T-helper 22 cell (primary cell): ENCODE results near the gene BEST2.
A peak's percentile ranks its signal among the peaks of the same experiment; 100 is the strongest.

Source experiments
- DNase-seq: peaks from one replicate; pipeline ENCODE4 v3.0.0-alpha.2; 2020; ENCODE audit warnings: low read depth

The BEST2 gene

GRCh38 chr19:12769689-12770088 lies 18.1 kb downstream of the BEST2 start:
- peak; percentile 56 for DNase-seq

DNA sequence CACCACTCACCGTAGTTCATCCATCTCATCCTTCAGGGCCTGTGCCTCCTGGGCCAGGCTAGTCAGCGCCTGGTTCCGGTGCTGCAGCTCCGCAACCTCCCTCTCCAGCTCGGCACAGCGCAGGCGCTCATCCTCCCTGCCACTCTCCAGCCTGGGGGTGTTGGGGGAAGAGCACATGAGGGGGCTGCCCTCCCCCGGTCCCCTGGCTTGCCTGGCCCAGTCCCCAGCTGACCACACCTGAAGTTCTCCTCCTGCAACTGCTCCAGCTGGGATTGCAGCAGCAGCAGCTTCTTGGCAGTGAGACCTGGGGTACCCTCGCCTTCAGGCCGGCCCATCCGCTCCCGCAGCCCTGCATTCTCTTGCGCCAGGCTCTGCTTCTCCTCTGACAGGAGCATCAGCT lies 19.3 kb downstream of the BEST2 start:
- DNase-seq, result no peak

DNA sequence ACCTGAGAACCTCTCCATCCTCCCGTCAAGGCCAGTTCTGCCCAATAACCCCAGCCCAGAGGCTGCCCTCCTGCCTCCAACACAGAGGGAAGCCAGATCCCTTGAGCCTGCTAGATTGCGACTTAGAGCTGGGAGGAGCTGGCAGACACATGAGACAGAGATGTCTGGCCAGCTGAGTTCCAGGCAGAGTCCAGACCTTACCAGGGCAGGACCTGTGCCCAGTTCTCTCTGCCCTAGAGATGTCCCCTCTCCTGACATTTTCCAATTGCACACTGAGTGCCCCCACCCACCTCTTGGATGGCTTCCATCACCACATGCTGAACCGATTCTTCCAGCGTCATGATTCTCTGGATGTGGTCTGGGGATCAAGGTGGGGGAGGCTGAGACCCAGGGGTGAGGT lies 20.7 kb downstream of the BEST2 start:
- no peak for DNase-seq

- no peak for DNase-seq
These were observed 22.0 kb downstream of the BEST2 start for GRCh38 chr19:12773571-12773970.

DNA sequence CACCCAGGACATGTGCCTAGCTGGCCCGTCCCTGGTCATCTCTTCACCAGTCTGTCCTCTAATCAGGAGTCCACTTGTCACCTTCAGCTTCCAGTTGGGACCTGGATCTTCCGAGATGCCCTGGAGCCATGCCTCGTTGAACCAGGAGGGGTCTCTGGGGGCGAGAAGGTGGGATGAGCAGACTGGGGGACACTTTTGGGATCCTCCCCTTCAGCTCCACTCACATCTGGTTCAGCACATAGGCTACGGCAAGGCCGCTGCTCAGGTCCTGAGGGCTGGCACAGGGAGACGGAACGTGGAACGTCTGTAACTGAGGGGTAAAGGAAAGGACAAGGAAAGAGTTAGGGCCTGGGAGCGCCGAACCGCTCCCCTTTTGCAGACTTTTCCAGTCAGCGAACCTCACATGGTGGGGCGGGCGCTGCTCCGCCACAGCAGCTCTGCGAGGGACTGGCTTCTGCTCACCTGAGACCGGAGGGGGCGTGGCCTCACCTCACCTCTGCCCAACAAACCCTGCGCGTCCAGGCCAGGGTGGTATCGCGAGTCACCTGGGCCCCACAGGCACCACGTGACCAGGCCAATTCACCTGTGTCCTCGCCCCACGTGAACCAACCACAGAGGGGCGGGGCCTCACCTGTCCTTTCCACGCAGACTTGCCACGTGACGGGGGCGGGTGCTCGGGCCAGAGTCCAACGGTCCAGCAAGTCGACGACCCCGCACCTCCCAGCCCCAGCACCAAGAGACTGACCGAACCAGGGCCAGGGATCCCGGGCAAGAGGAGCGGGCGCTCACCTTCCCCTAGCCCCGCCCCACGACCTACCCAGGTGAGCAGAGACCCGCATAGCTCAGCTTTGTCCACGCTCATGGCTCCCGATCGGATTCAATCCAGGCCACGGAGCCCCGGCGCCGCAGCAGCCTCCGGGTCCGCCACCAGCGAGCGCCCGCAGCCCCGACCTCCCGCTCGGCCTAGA lies 23.3 kb downstream of the BEST2 start, which contains the start of gene HOOK2:
Gene HOOK2, minus strand, starts transcription at position 965 of the 968 bp plus-strand sequence. Its CDS starts 103 bp downstream, at position 862.
- DNase-seq, result peak; percentile 40

GRCh38 chr19:12777217-12778016 lies 25.8 kb downstream of the BEST2 start:
- peak; percentile 56 for DNase-seq

- DNase-seq, result peak; percentile 47
These were observed 26.7 kb downstream of the BEST2 start for GRCh38 chr19:12778017-12778904.

- DNase-seq, result no peak
These were observed 27.2 kb downstream of the BEST2 start for GRCh38 chr19:12778905-12779161.

- DNase-seq, result no peak
These were observed 27.8 kb downstream of the BEST2 start for GRCh38 chr19:12779162-12779993.

GRCh38 chr19:12782174-12782423 lies 30.5 kb downstream of the BEST2 start:
- no peak for DNase-seq

- peak; percentile 95 for DNase-seq
These were observed 31.1 kb downstream of the BEST2 start for GRCh38 chr19:12782424-12783290.

DNA sequence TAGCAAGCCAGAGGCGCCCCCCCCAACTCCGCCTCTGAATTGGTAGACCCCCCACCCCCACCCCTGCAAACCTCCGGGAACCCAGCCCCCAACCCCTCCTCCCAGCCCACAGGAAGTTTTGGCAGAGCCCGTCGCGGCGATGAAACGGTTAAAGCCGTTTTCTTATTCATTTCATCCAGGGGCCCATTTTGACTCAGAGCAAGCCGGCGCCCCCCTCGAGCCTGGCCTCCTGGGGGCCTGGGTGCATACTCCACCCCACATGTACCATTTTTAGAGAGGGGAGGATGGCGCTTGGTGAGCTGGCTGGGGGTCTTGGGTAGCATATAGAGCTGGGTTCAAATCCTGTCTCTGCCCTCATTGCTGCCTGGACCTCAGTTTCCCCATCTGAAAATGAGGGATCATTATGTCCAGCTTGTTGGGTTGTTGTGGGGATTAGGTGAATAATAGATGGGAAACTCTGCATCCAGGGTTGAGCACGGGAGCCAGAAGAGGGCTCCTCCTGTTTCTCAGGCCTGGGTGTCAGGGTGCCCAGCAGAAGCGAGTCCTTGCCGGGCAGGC lies 31.8 kb downstream of the BEST2 start:
- DNase-seq, result no peak

DNA sequence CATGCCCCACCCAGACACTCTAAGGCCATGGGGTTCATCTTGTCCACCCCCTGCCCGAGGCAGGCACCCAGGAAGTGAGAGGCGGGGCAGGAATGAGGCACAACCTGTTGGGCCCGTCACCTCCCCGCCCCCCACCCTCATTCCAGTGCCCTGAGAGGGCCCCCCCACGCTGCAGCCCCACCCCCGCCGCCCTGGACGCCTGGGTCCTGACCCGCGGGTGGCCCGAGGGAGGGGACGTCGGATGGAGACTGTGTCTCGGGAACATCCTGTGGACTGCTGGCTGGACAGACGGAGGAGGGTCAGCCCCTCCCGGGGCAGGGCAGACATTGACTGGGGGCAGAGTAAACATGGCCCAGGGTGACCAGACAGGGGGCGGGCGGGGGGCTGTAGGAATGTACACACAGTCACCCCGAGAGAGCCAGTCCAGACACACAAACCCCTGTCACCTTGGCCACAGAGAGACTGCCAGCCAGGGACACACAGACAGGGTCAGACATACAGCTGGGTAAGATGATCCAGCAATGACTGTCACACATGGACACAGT lies 32.3 kb downstream of the BEST2 start:
- no peak for DNase-seq

DNA sequence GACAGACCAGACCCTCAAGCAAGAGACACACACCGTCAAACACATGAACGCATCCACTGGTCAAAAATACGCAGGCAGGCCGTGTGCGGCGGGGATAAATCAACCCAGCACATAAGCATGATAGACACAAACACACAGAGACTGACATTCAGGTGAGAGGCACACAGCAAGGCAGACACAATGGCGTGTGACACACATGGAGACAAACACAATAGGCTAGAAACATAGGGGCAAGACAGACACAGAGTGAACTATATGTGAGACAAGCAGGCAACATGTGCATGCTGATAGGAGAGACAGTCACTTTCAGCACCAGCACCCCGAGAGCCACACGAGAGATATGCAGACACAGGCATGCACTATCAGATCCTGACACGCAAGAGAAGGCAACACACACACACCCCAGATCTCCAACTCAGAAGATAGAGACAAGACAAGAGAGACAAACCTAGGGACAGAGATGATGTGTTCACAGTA lies 32.8 kb downstream of the BEST2 start:
- no peak for DNase-seq

GRCh38 chr19:12784871-12785430 lies 33.4 kb downstream of the BEST2 start:
- DNase-seq, result peak; percentile 37

DNA sequence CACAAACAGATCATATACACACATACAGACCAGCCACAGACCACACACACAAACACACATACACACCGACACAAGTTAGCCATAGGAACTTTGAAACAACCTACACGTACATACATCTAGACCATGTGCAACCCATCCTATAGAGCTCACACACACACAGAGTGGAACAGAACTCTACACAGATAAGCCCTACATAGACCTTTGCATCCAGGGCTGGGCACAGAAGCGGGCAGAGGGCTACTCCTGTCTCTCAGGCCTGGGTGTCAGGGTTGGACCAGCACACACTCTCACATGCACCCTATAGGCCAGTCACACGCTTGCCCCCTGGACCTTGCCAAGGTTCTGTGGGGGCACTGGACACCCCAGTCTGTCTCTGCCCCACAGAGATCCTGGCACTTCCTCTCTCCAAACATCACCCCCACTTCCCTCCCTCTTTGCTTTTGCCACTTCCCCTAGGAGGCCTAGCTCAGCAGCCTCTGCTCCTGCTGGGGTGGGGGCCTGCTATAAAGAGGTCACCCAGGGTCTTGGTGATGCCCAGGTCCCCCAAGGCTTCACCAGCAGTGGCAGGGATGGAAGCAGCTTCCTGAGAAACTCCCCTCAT lies 33.9 kb downstream of the BEST2 start:
- no peak for DNase-seq

- no peak for DNase-seq
These were observed 34.7 kb downstream of the BEST2 start for GRCh38 chr19:12786141-12786870.

DNA sequence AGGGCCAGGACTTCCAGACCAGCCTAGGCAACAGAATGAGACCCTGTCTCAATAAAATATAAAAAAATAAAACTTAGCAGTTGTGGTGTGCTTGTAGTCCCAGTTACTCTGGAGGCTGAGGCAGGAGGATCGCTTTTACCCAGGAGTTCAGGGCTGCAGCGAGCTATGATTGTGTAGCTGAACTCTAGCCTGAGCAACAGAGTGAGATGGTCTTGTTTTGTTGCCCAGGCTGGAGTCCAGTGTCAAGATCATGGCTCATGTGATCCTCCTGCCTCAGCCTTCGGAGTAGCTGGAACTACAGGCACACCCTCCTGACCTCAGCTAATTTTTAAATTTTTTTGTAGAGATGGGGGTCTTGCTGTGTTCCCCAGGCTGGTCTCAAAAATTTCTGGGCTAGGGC lies 35.4 kb downstream of the BEST2 start:
- no peak for DNase-seq
